GM19239 (cell line): ENCODE results near the gene CELSR1.

Source experiments
- DNase-seq: peaks from one replicate; pipeline ENCODE4 v3.0.0; 2011; ENCODE audit warnings: low spot score; ENCODE audit not compliant: insufficient read length
- FAIRE-seq: peaks from 2 replicates; lab custom pipeline; 2011; peaks lifted over from hg19 to GRCh38; lab: Jason Lieb, UNC

Gene CELSR1

DNA sequence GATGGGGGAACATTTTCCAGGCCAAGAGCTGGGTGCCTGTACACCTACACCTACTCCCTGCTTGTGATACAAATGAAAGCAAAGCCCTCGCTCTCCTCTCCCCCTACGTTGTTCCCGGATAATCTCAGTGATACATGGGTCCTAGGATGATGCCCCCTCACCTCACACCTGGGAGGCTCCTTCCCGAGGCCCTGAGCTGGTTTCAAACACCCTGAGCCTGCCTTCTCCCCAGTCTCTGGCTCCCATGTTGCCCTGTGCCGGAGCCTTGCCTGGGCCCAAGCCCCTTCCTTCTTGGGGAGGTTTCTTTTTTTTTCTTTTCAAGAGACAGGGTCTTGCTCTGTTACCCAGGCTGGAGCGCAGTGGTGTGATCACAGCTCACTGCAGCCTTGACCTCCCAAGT, 178.7 kb downstream of the CELSR1 start:
- no peak for FAIRE-seq
- no peak for DNase-seq

GRCh38 chr22:46357711-46358520, 179.5 kb downstream of the CELSR1 start:
- FAIRE-seq (no peak), DNase-seq (no peak)

- no peak for DNase-seq
- FAIRE-seq: no peak
Measured at GRCh38 chr22:46356496-46357480, 180.6 kb downstream of the CELSR1 start.

GRCh38 chr22:46355996-46356471, 181.4 kb downstream of the CELSR1 start:
- DNase-seq (no peak), FAIRE-seq (no peak)

DNA sequence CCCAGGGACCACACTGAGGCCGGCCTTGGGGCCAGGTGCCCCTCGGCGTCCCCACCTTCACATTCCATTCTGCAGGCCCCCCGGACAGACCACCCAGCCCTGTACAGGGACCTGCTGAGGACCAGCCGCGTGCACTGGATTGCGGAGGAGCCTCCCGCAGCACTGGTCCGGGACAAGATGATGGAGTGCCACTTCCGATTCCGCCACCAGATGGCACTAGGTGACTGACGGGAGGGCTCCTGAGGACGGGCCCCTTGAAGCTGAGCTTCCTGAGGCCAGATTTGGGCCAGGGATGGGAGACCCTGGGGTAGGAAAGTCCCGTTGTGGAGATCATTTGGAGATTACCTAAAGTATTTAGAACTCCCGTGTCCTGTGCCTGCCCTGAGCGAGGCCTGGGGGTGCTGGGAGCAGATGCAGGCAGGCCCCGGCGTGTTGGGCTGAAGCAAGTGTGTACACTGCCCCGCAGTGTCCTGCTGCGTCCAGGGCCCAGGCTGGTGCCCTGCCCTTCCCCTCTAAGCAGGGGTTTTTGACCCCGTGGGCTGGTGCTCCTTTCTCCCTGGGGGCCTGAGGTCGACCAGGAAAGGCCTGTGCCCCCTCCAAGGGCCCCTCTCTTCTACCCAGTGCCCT, 181.9 kb downstream of the CELSR1 start:
- DNase-seq: peak; percentile 85
- peak; percentile 80 for FAIRE-seq

- no peak for DNase-seq
- no peak for FAIRE-seq
Measured at GRCh38 chr22:46354993-46355305, 182.5 kb downstream of the CELSR1 start.

DNA sequence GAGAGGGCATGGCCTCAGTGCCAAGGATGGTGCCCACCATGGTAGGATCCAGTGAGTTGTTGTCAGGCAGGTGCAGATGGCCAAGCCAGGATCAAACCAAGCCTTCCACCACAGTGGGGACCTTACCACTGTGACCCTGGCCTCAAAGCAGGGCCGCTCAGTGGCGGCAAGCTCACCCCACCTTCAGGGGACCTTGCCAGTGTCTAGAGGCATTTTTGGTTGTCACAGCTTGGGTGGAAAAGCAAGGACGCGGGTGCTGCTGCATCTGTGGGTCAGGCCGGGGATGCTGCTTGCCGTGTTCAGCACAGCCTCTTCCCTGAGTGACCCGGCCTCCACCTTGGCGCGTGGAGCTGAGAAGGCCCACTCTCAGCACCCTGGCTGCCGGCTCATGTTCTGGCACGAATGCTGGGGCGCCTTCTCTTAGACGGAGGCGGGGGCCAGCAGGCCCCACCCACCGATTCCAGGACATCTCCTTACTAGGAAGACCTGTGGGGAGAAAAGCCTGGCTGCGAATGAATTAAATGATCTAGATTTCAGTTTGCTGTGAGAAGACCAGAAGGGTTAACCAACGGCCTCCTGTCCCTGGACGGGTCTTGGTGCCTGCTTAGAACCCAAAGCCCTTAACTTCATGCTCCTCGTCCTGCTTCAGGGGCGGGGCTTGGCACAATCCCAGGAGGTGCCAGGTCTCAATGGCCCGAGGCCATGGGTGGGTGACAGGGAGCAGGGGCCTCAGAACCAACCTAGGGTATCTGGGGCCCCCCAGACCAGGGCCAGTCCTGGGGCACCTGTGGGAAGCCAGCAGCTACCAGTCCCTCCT, 183.0 kb downstream of the CELSR1 start:
- no peak for FAIRE-seq

GRCh38 chr22:46353483-46354105, 183.8 kb downstream of the CELSR1 start:
- no peak for FAIRE-seq
- DNase-seq: no peak

More for the DNA sequence above, 183.0 kb downstream of the CELSR1 start:
- no peak for DNase-seq

GRCh38 chr22:46352691-46353386, 184.6 kb downstream of the CELSR1 start:
- no peak for DNase-seq
- no peak for FAIRE-seq

- FAIRE-seq: no peak
- DNase-seq: no peak
Measured at GRCh38 chr22:46352276-46352675, 185.1 kb downstream of the CELSR1 start.

GRCh38 chr22:46351767-46352166, 185.7 kb downstream of the CELSR1 start:
- no peak for DNase-seq

DNA sequence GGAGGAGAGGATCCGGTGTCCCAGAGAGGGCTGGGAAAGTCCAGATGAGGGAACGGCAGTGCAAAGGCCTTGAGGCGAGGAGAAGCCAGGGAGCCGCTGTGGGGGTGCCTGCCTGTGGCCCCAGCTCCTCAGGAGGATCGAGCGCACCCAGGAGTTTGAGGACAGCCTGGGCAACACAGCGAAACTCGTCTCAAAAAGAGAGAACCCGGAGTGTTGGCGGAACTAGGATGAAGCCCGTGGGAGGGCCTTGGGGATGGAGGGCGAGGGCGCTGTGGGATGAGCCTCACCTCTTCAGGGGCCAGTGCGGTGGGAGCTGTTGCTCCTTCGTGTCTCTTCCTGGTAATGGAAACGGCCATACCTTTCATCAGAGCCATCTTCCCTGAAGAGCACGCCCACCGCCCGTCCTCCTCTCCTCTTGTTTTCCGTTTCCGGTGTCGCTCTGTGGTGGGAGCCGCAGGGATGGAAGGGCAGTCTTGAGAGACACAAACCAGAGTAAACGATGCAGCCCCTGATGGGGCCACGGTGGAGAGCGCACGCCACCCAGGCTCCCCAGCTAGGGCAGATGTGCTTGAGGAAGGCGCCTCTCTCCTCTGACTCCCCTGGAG, 186.2 kb downstream of the CELSR1 start:
- DNase-seq (no peak), FAIRE-seq (no peak)

More at GRCh38 chr22:46351767-46352166, 185.7 kb downstream of the CELSR1 start:
- FAIRE-seq: no peak

DNA sequence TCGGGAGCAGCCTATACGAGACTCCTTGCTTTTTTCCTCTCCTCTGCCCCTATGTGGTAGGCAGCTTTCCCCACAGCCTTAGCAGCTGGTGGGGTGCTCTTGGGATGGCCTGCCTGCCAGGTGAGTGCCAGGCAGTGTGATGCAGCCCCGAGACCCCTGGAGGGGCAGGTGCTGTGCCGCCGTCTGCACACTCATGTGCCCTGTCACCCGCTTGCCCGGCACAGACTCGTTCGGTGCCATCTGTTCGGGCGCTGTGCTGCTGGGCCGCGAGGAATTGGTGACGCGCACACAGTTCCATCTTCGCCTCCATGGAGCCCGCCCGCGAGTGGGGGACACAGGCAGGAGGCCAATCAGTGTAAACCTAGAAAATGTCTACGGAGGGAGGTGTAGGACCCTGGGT, 186.8 kb downstream of the CELSR1 start:
- DNase-seq (no peak), FAIRE-seq (no peak)

- DNase-seq: no peak
- no peak for FAIRE-seq
Measured at GRCh38 chr22:46350121-46350520, 187.3 kb downstream of the CELSR1 start.

DNA sequence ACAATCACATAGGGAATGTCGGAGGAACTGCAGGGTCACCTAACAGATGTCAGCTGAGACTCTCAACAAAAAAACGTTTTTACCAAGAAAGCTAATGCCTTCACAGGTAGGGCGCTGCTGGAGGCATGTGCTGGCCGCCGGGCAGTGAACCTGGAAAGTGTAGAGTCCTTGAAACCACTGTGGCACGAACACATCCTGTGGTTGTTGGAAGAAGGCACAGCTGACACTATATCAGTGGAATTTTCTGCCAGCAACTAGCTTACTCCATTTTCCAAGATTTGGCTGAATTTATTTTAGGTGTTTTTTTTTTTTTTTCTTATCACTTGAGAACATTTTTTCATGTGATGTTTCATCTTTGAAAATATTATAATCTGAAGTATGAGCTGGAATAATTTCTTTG, 187.7 kb downstream of the CELSR1 start:
- DNase-seq (no peak), FAIRE-seq (no peak)

DNA sequence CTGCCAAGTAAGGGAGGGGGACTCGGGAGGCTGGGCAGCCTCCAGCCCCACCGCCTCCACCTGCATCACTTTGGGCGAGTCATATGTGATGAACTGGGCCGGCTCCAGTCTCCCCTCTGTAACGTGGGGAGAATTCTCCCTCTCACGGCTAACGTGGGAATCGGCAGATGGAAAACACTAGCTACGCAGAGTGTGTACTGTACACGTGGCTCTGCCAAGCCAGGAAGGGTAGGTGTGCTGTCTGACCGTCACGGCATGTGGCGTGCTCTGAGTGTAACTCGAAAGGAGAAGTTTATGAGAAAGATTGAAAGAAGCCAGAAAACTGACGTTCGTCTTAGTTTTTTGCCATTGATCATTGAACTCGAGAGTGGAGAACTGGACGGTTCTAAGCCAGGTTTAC, 188.2 kb downstream of the CELSR1 start:
- DNase-seq (no peak), FAIRE-seq (no peak)

- no peak for DNase-seq
- FAIRE-seq: no peak
Measured at GRCh38 chr22:46348099-46348695, 189.2 kb downstream of the CELSR1 start.

GRCh38 chr22:46347646-46348045, 189.8 kb downstream of the CELSR1 start:
- DNase-seq (no peak), FAIRE-seq (no peak)
